Eye (tissue), 1 donor: ENCODE measurements around the gene PHKG2.

Source experiments
- DNase-seq: peaks from one replicate; pipeline ENCODE4 v3.0.0-alpha.2; 2015

PHKG2 gene

DNA sequence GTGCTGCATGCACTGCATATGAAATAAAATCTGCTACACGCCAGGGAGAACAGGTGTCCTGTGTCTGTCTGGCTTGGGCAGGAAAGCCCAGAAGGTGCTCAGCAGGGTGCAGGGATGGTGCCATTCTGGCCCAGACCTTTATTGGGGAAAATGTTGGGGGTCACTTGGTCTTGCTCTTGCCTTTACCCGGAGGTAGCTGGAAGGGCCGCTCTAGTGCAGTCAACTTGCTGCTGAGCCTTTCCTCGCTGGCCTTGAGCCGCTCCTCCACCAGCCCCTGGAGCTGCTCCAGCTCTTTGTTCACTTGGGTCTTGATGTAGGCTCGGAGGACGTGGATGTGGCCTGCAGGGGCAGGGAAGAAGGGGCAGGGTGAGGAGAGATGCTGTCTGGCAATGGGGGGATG, 9.1 kb downstream of the PHKG2 start:
- DNase-seq: no peak

DNA sequence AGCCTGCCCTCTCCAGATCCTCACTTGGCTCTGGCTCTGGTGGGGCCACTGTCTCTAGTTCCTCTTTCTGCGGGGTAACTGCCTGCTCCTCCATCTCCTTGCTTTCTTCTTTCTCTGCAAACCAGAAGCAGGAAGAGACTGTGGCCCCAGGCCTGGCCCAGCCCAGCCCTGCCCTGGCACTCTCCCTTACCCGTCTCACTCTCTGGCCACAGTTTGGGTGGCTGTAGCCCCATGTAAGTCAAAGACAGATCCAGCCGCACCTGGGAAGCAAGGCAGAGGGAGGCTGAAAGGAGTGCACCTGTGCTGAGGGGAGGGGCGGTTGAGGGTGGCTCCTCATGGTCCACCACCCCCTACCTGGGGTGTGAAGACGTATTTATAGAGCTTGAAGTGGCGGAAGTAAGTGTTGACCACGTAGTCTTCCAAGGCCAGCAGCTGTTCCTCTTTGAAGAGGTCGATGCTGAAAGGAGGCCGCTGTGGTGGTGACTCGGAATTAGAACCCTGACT, 10.8 kb downstream of the PHKG2 start:
- no peak for DNase-seq

DNA sequence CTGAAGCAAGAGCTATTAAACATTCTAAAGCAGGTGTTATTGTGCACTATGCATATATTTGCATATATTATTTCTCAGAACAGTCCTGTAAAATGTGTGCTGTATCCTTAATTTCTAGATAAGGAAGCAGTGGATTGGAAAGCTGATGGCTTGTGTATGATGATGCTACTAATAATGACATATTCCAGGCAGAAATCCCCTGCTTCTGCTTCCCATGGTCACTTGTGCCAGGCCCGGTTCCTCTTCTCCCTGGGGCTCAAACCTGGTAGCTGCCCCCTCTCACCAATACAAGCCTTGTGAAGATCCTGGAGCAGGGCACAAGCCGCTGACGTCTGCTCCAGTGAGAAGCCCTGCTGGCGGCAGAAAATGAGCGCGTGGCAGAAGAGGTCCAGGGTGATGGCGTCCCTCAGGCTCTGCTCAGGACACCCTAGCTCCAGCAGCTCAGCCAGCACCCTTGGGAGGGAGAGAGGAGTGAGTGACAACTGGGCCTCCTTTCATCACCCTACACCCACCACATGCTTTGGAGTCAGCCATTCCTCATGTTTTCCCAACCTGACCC, 11.9 kb downstream of the PHKG2 start:
- DNase-seq: no peak

DNA sequence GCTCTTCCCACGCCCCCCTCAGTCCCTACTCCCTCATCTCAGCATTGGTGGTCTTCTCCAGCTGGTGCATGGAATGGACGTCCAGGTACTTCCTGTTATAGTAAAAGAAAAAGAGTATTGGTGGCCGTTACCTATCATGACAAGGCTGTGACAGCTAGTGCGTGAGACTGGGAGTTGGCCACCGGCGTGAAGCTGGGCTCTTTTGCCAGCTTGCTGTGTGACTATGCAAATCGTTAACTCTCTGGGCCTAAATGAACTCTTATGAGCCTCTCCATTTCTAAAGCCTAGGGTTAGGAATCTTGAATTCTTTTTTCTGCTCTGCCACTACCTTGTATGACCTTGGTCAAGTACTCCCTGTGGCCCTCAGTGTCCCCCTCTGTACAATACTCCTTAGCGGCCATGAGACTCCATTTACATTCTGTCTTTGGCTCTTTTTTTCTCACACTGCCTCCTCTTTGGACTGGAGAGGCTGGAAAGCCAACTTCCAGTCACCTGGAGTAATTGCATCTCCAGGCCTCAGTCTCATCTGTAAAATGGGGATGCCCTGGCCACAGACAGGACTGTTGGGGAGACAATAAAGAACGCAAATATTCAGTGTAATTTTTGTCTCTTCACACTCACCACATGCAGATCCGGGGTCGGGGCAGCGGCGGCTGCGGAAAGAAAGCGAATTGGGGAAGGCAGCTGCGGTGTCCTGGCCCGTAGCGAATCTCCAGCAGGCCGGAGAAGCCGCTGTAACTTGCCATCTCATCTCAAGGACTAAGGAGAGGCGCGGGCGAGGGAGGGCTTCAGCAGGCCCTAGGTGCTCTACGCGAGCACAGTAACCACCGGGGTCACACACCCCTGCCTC, 12.6 kb downstream of the PHKG2 start:
- no peak for DNase-seq

DNA sequence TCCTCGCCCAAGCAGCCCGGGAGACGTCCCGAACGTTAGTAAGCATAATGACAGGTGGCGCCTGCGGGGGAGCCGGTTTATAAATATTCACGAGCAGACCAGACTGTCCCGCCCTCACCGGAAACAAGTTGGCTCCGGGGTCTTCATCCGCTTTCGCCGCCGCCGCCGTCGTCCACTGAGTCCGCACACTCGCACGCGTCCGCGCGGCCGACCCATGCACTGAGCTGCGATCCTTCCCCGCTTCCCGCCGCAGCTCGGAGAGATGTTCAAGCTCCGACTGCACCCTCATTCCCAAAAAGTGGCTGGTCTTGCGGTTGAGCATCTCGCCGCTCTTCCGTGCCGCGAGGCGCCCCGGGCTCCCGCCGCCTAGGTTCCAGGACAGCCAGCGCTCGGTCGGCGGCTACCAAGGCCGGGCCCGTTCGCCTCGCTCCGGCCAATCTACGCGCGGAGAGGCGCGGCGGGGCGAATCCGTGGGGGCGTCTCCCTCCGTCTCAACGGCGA, 13.3 kb downstream of the PHKG2 start:
- DNase-seq: peak; percentile 52

DNA sequence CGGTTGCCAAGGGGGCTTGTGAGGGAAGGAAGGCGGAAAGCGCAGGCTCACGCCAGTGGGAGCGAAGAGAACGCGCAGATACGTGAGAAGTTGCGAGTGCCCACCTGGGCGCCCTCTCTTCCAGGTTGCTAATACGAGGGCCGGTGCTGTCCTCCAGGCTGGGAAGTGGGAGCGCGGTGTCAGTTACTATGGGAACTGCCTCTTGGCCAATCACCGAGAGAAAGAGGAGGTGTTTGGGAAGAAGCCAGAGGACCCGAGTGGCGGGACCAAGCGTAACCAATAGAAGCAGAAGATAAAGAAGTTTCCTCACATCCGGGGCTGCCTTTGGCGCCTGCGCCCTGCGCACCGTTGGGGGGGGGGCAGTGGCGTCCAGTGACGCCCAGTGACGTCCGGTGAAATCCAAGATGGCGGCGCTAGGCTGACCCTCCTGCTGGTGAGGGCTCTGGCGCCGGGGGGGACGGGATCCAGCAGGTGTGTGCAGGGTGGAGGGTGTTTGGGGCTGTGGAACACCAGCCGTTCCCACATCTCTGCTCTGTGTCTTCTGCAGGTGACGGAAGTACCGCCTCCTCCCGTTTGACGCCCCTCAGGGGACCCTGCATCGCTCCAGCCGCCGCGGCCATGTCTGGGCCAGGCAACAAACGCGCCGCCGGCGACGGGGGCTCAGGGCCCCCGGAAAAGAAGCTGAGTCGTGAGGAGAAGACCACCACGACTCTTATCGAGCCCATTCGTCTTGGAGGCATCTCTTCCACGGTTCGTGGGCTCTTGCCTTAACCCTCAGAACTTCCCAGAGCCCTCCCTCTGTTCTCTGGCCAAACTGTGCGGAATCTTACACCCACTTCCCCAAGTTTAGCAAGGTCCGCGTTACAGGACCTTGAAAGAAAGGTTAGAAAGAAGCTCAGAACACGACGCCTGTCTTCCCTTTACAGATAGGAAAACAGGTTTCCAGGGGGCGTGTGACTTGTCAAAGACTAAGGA, 14.0 kb downstream of the PHKG2 start, which contains the start of the genes CFAP119 and RNF40:
Gene CFAP119 (minus strand): TSS at position 135 of the 975 bp plus-strand sequence. CDS start 314 bp downstream, outside the sequence.
Gene RNF40 (plus strand): TSS at position 395 of the 975 bp plus-strand sequence. CDS start 224 bp downstream, at position 619.
- peak; percentile 99 for DNase-seq

DNA sequence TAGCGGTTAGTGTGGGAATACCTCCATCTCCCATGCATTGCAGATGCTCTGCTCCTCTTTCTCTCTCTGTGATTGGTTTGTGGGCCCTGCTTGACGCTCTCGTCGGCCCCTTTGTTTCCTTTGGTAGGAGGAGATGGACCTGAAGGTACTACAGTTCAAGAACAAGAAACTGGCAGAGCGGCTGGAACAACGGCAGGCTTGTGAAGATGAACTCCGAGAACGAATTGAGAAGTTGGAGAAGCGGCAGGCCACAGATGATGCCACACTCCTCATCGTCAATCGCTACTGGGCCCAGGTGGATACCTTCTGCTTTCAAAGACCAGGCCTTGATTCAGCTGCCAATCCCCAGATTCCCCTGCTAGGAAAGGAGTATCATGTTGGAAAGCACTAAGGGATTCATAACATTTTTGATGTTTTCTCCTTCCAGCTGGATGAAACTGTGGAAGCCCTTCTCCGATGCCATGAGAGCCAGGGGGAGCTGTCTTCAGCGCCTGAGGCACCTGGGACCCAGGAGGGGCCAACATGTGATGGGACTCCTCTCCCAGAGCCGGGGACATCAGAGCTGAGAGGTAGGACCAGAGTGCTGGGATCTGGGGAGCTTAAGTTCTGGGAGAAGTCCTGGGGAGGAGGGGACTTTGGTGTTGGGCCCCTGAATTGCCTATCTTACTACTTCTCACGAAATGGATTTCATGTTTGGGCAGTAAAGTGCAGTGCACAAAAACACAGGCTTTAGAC, 14.9 kb downstream of the PHKG2 start:
- no peak for DNase-seq

DNA sequence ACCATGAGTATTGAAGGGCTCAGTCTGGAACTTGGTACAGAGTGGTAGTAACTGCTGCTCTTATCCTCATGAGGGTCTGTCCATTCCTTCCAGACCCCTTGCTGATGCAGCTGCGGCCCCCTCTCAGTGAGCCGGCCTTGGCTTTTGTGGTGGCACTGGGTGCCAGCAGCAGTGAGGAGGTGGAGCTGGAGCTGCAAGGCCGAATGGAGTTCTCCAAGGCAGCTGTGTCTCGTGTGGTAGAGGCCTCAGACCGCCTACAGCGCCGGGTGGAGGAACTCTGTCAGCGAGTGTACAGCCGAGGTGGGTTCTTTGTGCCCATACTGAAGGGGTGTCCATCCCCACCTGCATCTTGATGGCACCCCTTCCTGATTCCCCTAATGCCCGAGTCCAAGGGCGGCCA, 15.9 kb downstream of the PHKG2 start:
- DNase-seq: no peak

DNA sequence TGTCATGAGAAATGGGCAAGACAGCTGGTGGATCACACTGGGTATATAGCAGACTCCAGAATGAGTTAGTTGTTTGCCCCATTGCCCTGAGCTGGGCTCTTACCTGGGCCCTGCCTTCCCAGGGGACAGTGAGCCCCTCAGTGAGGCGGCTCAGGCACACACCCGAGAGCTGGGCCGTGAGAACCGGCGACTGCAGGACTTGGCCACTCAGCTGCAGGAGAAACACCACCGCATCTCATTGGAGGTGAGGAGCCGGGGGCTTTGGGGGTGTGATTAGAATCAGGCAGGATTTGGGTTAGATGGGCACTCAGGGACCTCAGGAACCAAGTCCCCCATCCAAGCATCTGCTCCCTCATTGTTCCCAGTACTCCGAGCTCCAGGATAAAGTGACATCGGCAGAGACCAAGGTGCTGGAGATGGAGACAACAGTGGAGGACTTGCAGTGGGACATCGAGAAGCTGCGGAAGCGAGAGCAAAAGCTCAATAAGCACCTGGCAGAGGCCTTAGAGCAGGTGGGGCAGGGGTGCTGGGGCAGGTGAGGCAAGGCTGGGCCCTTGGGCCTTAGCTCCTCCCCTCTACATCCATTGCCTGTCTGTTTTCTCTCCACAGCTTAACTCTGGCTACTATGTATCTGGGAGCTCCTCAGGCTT, 16.7 kb downstream of the PHKG2 start:
- no peak for DNase-seq

DNA sequence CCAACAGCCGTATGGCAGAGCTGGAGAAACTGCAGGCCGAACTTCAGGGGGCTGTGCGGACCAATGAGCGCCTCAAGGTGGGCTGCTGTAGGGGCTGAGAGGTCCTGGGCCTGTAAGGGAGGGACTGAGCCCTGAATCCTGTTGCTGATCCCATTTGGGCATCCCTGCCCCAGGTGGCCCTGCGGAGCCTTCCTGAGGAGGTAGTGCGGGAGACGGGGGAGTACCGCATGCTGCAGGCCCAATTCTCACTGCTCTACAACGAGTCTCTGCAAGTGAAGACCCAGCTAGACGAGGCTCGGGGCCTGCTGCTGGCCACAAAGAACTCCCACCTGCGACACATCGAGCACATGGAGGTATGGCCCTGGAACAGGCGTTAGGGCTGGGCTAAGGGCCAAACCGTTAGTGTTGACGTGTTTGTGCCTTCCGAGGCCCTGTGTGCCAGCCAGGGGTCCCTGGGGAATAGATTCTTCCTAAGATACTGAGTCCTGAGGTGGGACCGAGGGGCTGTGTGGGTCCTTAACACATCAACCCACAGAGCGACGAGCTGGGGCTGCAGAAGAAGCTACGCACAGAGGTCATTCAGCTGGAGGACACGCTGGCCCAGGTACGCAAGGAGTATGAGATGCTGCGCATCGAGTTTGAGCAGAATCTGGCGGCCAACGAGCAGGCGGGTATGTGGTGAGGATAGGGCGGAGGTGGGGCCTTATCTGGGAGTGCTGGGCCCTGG, 18.1 kb downstream of the PHKG2 start:
- DNase-seq: no peak

DNA sequence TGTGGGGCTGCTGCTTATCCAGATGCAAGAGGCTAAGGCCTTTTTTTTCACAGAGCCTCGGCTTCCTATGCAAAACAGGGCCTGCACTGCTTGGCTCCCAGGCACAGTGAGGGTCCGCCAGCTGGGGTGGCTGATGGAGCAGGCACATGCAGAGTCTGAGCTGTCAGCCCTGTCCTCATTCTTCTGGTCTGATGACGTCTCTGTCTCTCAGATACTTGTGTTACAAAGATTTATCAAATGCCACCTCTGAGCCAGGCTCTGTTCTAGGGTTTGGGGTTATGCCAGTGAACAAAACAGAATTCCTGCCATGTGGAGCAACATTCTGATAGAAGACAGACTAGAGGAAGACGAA, 18.7 kb downstream of the PHKG2 start:
- no peak for DNase-seq

DNA sequence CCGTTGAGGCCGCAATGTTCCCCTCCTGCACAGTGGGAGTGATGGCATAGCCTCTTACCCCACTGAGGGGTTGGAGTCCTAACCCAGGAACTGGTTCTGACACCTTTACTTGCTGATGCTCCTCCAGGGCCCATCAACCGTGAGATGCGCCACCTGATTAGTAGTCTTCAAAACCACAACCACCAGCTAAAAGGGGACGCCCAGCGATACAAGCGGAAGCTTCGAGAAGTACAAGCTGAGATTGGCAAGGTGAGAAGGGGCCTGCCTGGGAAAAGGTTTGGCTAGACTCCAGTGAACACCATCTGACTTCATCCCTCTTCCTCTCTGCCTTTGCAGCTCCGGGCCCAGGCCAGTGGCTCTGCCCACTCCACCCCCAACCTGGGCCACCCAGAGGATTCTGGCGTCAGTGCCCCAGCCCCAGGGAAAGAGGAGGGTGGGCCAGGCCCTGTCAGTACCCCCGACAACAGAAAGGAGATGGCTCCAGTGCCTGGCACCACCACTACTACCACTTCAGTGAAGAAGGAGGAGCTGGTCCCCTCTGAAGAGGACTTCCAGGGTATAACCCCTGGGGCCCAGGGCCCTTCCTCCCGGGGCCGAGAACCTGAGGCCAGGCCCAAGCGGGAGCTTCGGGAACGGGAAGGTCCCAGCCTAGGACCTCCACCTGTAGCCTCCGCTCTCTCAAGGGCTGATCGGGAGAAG, 19.7 kb downstream of the PHKG2 start:
- no peak for DNase-seq

DNA sequence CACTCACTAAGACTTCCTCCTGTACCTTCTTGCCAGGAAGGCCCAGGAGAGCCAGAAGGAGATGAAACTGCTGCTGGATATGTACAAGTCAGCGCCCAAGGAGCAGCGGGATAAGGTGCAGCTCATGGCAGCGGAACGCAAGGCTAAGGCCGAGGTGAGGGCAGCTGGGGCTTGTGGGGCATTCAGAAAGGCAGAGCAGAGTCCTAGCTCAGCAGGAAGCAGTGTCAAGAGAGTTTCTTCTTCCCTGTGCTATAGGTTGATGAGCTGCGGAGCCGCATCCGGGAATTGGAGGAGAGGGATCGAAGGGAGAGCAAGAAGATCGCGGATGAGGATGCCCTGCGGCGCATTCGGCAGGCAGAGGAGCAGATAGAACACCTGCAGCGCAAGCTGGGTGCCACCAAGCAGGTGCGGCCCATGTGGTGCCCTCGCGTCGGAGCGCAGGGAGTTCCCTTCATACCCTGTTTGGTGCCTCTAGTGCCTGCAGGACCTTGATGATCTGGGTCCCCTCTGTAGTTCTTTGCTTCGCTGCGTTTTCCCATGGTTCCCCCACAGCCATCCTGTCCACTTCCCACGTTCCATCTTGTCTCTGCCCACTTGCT, 20.5 kb downstream of the PHKG2 start:
- no peak for DNase-seq

DNA sequence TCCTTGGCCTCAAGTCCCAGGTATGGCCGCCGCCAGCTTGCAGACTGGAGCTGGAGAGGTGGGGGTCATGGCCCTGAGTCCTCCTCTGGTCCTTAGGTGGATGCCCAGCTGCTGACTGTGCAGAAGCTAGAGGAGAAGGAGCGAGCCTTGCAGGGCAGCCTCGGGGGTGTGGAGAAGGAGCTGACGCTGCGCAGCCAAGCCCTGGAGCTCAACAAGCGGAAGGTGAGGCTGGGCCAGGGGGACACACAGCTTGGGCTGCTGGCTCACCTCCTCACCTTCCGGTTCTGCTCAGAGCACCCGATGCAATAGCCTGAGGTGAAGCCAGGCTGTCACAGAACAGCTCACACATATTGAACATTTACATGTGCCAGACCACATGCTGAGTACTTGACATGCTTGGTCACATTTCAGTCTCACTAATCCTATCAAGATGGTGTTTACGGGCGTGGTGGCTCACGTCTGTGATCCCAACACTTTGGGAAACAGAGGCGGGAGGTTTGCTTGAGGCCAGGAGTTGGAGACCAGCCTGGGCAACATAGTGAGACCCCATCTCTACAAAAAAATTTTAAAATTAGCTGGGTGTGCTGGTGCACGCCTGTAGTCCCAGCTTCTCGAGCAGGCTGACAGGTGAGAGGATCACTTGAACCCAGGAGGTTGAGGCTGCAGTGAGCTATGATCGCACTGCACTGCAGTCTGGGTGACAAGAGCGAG, 21.3 kb downstream of the PHKG2 start:
- DNase-seq: no peak

DNA sequence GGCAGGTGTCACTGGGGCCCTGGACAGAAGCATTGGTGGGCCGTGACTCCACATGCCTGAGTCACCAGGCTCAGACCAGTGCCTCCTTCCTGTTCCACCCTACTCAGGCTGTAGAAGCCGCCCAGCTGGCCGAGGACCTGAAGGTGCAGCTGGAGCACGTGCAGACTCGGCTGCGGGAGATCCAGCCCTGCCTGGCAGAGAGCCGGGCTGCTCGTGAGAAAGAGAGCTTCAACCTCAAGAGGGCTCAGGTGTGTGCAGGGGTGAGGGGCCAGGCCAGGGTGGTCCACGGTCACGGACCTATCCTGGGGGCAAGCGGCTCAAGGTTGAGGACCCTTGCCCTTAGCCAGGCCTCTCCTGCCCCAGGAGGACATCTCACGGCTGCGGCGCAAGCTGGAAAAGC, 23.5 kb downstream of the PHKG2 start:
- DNase-seq: no peak

DNA sequence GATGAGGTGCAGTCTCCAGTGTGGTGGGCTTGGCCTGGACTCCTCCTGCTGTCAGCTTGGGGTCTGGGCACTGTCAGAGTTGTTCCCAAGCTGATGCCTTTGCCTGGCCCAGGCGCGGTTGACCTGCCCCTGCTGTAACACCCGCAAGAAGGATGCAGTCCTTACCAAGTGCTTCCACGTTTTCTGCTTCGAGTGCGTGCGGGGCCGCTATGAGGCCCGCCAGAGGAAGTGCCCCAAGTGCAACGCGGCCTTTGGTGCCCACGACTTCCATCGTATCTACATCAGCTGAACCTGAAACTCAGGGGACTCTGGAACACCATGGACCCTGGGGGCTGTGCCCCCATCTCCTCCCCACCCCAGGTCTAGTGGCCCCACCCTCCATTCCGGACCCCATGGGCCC, 25.6 kb downstream of the PHKG2 start:
- no peak for DNase-seq

DNA sequence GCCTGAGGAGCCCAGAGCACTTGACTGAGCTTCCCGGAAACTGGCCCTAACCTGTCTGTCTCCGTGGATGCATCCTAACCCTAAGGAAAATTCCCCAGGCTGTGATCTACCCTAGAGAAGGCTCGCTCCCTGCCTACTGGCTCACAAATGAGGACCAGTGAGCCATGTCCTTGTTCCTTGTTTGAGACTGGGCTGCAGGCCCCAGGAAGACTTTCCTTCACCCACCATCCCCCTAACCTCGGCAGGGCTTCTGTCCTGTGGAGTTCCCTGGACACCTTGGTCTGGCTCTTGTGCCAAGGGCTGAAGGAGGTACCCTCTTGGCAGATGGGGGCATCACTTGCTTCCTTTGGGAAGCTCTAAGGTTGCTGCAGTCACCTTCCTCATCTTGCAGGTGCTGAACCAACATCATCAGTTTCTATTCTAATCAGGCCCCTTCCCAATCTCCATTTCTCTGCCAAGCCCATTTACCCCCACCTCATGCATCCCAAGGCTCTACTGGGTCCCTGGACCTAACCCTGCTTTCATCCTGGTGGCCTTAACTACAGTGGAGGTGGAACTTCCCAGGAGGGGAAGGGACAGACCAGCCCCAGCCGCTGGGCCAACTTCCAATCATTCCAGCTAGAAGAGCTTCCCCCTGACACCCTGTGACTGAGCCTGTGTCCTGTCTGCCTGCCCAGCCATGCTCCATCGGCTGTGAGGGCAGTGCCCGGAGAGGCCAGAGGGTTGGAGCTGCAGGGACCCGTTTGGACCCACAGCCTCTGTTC, 26.3 kb downstream of the PHKG2 start:
- DNase-seq: no peak

DNA sequence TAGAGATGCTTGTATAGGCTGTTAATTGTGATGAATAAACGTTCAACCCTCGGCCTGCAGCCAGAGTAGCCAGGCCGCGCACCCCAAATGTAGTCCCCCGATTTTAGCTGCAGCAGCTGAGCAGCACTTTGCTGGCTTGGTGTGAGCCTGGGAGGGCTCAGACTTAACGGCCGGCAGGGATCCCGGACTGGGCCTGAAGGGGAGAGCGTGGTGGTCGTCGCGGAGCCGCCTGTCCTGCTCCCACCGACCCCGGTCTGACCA, 26.8 kb downstream of the PHKG2 start:
- no peak for DNase-seq
